ENCODE measurements around the gene SIAH3. TPM values are rescaled to one million over a fixed set of nuclear protein-coding genes. Genes with fewer than 3 reads are reported as not detected.

The SIAH3 gene
- total RNA-seq, 2 donors from 2014 or later: 0.06 TPM; not detected in 1

GRCh38 chr13:45892513-45892912 is 41.0 kb upstream of the SIAH3 start:
- no peaks in the 10 kb centered on the region for H3K4me1 ChIP-seq (replicated peaks)
- no peaks in the 10 kb centered on the region for H3K27me3 ChIP-seq (replicated peaks; ENCODE audit: insufficient read depth)
- no peak overlapping the region for H3K4me3 ChIP-seq
- intact Hi-C loops (cut with DNase I): no loop called here
- no peak overlapping the region for H3K27ac ChIP-seq
- no peak for DNase-seq (ENCODE audit: low spot score)
- H3K9me3 ChIP-seq: no peaks in the 10 kb centered on the region
- H3K36me3 ChIP-seq: no peaks in the 10 kb centered on the region
- no peak for TF ChIP-seq POLR2AphosphoS5 (IDR thresholded peaks at IDR 0.05)
- TF ChIP-seq POLR2A (IDR thresholded peaks at IDR 0.05): no peak
- no peak for TF ChIP-seq CTCF (IDR thresholded peaks at IDR 0.05)

- intact Hi-C loops (cut with DNase I): no loop called here
- no peak for DNase-seq (ENCODE audit: low spot score)
Observed at GRCh38 chr13:45889590-45890243, 38.2 kb upstream of the SIAH3 start.

GRCh38 chr13:45886466-45886865 is 34.9 kb upstream of the SIAH3 start:
- Histone ChIP-seq H3K27ac (no peak overlapping the region), H3K4me1 (replicated peaks) (no peaks in the 10 kb centered on the region), H3K4me3 (no peak overlapping the region), H3K36me3 (no peaks in the 10 kb centered on the region), H3K9me3 (no peaks in the 10 kb centered on the region), H3K27me3 (replicated peaks; ENCODE audit: insufficient read depth) (no peaks in the 10 kb centered on the region)
- TF ChIP-seq POLR2A (IDR thresholded peaks at IDR 0.05) (no peak), CTCF (IDR thresholded peaks at IDR 0.05) (no peak), POLR2AphosphoS5 (IDR thresholded peaks at IDR 0.05) (no peak)
- intact Hi-C loops (cut with DNase I): no loop called here
- DNase-seq (ENCODE audit: low spot score): no peak
- 75% methylated on average over 7 of the region's 7 CpGs for WGBS

More at GRCh38 chr13:45889590-45890243, 38.2 kb upstream of the SIAH3 start:
- Histone ChIP-seq H3K4me1 (replicated peaks) (no peaks in the 10 kb centered on the region), H3K27me3 (replicated peaks; ENCODE audit: insufficient read depth) (no peaks in the 10 kb centered on the region), H3K4me3 (no peak overlapping the region), H3K9me3 (no peaks in the 10 kb centered on the region), H3K36me3 (no peaks in the 10 kb centered on the region), H3K27ac (no peak overlapping the region)
- WGBS: 93% methylated on average over 5 of the region's 5 CpGs
- no peak for TF ChIP-seq POLR2AphosphoS5 (IDR thresholded peaks at IDR 0.05)
- no peak for TF ChIP-seq POLR2A (IDR thresholded peaks at IDR 0.05)
- TF ChIP-seq CTCF (IDR thresholded peaks at IDR 0.05): no peak

- no peak for TF ChIP-seq CTCF (IDR thresholded peaks at IDR 0.05)
- no peak for TF ChIP-seq POLR2A (IDR thresholded peaks at IDR 0.05)
- TF ChIP-seq POLR2AphosphoS5 (IDR thresholded peaks at IDR 0.05): no peak
- intact Hi-C loops (cut with DNase I): no loop called here
- WGBS: 97% methylated on average over 5 of the region's 5 CpGs
Observed at GRCh38 chr13:45885194-45885593, 33.6 kb upstream of the SIAH3 start.

GRCh38 chr13:45882626-45883025 is 31.1 kb upstream of the SIAH3 start:
- Histone ChIP-seq H3K4me1 (replicated peaks) (no peaks in the 10 kb centered on the region), H3K4me3 (no peak overlapping the region), H3K9me3 (no peaks in the 10 kb centered on the region), H3K27me3 (replicated peaks; ENCODE audit: insufficient read depth) (no peaks in the 10 kb centered on the region), H3K36me3 (no peaks in the 10 kb centered on the region), H3K27ac (no peak overlapping the region)
- WGBS: 91% methylated on average over 1 of the region's 1 CpG
- TF ChIP-seq CTCF (IDR thresholded peaks at IDR 0.05) (no peak), POLR2A (IDR thresholded peaks at IDR 0.05) (no peak), POLR2AphosphoS5 (IDR thresholded peaks at IDR 0.05) (no peak)
- intact Hi-C loops (cut with DNase I): no loop called here
- no peak for DNase-seq (ENCODE audit: low spot score)

More at GRCh38 chr13:45885194-45885593, 33.6 kb upstream of the SIAH3 start:
- Histone ChIP-seq H3K27ac (no peak overlapping the region), H3K27me3 (replicated peaks; ENCODE audit: insufficient read depth) (no peaks in the 10 kb centered on the region), H3K9me3 (no peaks in the 10 kb centered on the region), H3K4me3 (no peak overlapping the region), H3K4me1 (replicated peaks) (no peaks in the 10 kb centered on the region), H3K36me3 (no peaks in the 10 kb centered on the region)
- DNase-seq (ENCODE audit: low spot score): no peak
